C4-2B (cell line): ENCODE results near the gene DCTN3.

Source experiments
- ZFX ChIP-seq: fragments of 450-650 bp; IDR thresholded peaks from 2 replicates; pipeline ENCODE4 v1.6.1; 2017
- TF ChIP-seq, protein P1 (sequence below): fragments of 450-650 bp; conservative IDR thresholded peaks from 2 replicates; pipeline ENCODE4 v1.5.1; 2017; ENCODE audit warnings: mild to moderate bottlenecking

DNA sequence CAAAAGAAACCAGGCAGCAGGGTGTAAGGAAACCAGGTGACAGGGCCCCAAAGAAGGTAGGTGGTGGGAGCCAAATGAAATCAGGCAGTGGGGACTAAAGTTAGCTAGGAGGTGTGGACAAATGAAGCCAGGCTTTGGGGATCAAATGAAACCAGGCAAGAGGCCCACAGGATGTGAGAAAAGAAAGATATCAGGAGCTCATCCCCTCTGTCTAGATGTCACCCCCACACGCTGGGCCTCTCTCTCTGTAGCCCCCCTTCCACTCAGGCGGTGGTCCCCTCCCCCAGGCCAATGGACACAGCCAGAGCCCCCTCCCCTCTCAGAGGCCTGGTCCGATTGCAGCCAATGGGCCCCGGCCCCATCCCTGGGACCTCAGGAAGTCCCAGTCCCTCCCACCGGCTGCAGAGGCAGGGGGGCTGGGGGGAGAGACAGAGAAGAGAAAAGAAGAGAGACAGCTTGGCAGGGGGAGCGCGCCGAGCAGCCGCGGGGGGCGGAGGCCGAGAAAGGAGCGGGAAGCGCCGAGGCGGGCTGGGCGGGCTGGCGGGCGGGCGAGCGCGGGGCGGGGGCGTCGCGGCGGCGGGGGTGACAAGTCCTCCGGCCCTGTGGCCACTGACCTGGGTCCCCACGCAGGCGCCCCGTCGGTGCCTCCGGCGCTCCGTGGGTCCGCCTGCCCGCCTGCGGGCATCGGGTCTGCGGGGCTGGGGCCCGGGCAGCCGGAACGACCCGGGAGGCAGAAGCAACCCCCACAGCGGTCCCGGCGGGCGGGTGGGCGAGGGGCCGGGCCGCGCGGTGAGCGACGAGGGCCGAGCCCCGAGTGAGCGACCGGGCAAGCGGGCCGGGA lies 42.7 kb downstream of the DCTN3 start:
- TF ChIP-seq, protein P1, sequence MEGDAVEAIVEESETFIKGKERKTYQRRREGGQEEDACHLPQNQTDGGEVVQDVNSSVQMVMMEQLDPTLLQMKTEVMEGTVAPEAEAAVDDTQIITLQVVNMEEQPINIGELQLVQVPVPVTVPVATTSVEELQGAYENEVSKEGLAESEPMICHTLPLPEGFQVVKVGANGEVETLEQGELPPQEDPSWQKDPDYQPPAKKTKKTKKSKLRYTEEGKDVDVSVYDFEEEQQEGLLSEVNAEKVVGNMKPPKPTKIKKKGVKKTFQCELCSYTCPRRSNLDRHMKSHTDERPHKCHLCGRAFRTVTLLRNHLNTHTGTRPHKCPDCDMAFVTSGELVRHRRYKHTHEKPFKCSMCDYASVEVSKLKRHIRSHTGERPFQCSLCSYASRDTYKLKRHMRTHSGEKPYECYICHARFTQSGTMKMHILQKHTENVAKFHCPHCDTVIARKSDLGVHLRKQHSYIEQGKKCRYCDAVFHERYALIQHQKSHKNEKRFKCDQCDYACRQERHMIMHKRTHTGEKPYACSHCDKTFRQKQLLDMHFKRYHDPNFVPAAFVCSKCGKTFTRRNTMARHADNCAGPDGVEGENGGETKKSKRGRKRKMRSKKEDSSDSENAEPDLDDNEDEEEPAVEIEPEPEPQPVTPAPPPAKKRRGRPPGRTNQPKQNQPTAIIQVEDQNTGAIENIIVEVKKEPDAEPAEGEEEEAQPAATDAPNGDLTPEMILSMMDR, result no peak
- no peak for TF ChIP-seq ZFX
